Esophagus squamous epithelium (tissue), 5 donors: ENCODE data around the gene UNC13D. TPM values are rescaled to one million over a fixed set of nuclear protein-coding genes. Genes with fewer than 3 reads are reported as not detected.

Source experiments
- DNase-seq: peaks from one replicate; lab custom pipeline; 2025; lab: John Stamatoyannopoulos, UW
- H3K27ac ChIP-seq, 4 donors: fragments of 200-600 bp; sonication (generic); one replicate each; pipeline ENCODE4 v1.5.1; 2016 to 2019; ENCODE audit warnings: mild to moderate bottlenecking in 1 of 4
- H3K27me3 ChIP-seq, 4 donors: fragments of 200-600 bp; sonication (generic); 1 replicate in 3 of 4; 2 replicates in 1 of 4; pipeline versions ENCODE4 v1.5.1 to v1.6.0; 2017 to 2021; ENCODE audit warnings: antibody characterized with exemption in 1 of 4
- H3K36me3 ChIP-seq, 3 donors: fragments of 200-600 bp; sonication (generic); one replicate each; pipeline ENCODE4 v1.5.1; 2016 to 2019
- H3K4me1 ChIP-seq, 3 donors: fragments of 200-600 bp; sonication (generic); one replicate each; pipeline ENCODE4 v1.5.1; 2017 to 2019
- H3K4me3 ChIP-seq, 4 donors: fragments of 200-600 bp; sonication (generic); 1 replicate in 3 of 4; 2 replicates in 1 of 4; pipeline ENCODE4 v1.5.1; 2016 to 2019; ENCODE audit warnings: mild to moderate bottlenecking in 2 of 4, moderate library complexity in 1 of 4
- H3K9me3 ChIP-seq, 3 donors: fragments of 200-600 bp; sonication (generic); one replicate each; pipeline ENCODE4 v1.5.1; 2016 to 2019
- POLR2A ChIP-seq, 4 donors: fragments of 450-650 bp; IDR thresholded peaks; one replicate each; pipeline ENCODE4 v1.6.1; 2017; ENCODE audit warnings: antibody characterized with exemption in 4 of 4, mild to moderate bottlenecking in 4 of 4, moderate library complexity in 3 of 4
- WGBS, 2 donors: methylation state at CpG; one replicate each; pipeline ENCODE4 v1.1.5; 2018; 5-methylcytosine and 5-hydroxymethylcytosine counted together
- intact Hi-C: fragments of 100-400 bp; cut with DNase I; formaldehyde crosslinking; loops from one replicate; pipeline ENCODE4 v1.15.0; 2022
- total RNA-seq, 4 donors: library from RNA; depleted of rRNA; stranded (reverse); fragments of >200 nt; gene quantifications; one replicate each; pipeline ENCODE4 v1.1.0, GENCODE V29; 2016
- TF ChIP-seq, protein P1 (sequence below), 6 experiments: fragments of 450-650 bp in 4 of 6; fragments of 200-600 bp in 2 of 6; sonication (generic) in 2 of 6; IDR thresholded peaks; one replicate each; pipeline ENCODE4 v1.5.1; 2016 to 2019; ENCODE audit warnings: antibody characterized with exemption in 6 of 6, mild to moderate bottlenecking in 4 of 6, moderate library complexity in 4 of 6
- donor health status: DM: yes; HTN: yes; CAD: no.

The UNC13D gene
- total RNA-seq, 4 donors from 2014 or later, result 16.5 to 21.5 (median 16.9) TPM

DNA sequence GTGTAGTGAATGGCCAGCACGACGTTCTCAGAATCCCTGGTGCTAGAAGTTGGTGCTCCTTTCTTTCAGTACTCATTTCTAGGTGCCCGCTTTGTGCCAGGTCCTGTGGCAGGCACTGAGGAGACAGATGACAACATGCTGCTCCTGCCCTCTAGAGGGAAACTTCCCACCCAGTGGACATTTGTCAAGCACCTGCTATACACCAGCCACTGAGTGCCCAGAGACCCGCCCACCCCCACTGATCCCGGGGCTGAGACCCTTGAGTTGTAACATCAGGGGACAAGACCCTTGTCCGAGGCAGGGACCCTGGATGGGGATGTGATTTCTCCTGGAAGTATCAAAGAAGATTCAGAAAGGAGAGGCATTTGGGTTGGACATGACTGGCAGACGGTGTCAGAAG lies 25.1 kb downstream of the UNC13D start:
- no peak for DNase-seq

DNA sequence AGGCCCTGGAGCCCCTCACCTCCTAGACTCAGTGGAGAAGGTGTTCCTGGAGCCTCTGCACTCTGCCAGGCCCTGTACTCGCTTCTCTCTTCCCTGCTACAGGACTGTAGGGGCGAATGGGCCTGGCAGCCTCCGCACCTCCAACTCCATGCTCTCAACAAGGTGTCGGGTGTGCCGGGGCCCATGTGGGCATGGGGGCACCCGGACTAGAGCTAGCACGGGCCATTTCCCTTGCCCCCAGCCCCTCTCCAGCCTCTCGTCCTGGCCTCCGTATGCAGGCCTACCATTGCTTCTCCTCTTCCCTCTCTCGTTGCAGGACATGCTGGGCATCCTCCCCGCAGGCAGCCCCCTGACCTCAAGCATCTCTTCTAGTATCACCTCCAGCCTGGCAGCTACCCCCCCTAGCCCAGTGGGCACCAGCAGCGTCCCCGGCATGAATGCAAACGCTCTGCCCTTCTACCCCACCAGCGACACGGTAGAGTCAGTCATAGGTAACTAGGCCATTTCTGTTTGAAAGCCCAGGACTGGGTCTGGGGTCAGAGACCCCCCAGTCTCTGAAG lies 25.8 kb downstream of the UNC13D start:
- Histone ChIP-seq H3K27me3 (no peaks in the 10 kb centered on the region), H3K4me1 (peaks cover 0 to 38% (median 14%) of the 10 kb centered on the region in 3 donors), H3K4me3 (no peak overlapping the region), H3K9me3 (no peaks in the 10 kb centered on the region), H3K36me3 (peaks cover 50 to 98% (median 54%) of the 10 kb centered on the region in 3 donors), H3K27ac (no peak overlapping the region)
- TF ChIP-seq POLR2A (IDR thresholded peaks at IDR 0.05), result no peak
- TF ChIP-seq, protein P1, sequence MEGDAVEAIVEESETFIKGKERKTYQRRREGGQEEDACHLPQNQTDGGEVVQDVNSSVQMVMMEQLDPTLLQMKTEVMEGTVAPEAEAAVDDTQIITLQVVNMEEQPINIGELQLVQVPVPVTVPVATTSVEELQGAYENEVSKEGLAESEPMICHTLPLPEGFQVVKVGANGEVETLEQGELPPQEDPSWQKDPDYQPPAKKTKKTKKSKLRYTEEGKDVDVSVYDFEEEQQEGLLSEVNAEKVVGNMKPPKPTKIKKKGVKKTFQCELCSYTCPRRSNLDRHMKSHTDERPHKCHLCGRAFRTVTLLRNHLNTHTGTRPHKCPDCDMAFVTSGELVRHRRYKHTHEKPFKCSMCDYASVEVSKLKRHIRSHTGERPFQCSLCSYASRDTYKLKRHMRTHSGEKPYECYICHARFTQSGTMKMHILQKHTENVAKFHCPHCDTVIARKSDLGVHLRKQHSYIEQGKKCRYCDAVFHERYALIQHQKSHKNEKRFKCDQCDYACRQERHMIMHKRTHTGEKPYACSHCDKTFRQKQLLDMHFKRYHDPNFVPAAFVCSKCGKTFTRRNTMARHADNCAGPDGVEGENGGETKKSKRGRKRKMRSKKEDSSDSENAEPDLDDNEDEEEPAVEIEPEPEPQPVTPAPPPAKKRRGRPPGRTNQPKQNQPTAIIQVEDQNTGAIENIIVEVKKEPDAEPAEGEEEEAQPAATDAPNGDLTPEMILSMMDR (IDR thresholded peaks at IDR 0.05), result no peak
- intact Hi-C loops, result no loop called here
- DNase-seq, result no peak
- WGBS, 2 donors, result 92 to 96% methylated on average over 10 to 11 of the region's 16 CpGs

More for the DNA sequence above, 25.1 kb downstream of the UNC13D start:
- no peak overlapping the region for H3K4me3 ChIP-seq
- intact Hi-C loops, result no loop called here
- peaks cover 57 to 98% (median 60%) of the 10 kb centered on the region in 3 donors for H3K36me3 ChIP-seq
- no peaks in the 10 kb centered on the region for H3K27me3 ChIP-seq
- H3K9me3 ChIP-seq, result no peaks in the 10 kb centered on the region
- WGBS, 2 donors, result 78 to 87% methylated on average over 4 to 6 of the region's 7 CpGs
- H3K27ac ChIP-seq, result no peak overlapping the region
- TF ChIP-seq POLR2A (IDR thresholded peaks at IDR 0.05), result no peak
- TF ChIP-seq, protein P1 (IDR thresholded peaks at IDR 0.05), result peak in 1 of 6 experiments; percentile 19
- peaks cover 0 to 38% (median 13%) of the 10 kb centered on the region in 3 donors for H3K4me1 ChIP-seq

DNA sequence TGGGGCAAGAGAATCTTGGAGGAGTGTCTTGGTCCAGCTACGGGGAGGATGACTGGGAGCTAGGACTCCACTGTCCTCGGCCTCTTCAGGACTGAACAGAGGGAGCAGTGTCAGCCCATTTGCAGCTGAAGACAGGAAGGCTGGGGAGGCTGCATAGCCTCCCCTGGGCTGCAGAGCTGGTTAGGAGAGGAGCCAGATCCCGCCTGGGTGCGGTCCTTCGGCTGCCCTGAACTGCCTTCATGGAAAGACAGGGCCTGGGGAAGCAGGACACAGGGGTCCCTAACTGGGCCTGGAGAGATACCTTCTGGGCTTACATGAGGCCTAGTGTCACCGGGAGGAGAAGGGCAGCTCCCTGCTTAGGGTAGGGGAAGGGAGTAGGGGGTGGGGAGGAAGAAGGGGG lies 26.6 kb downstream of the UNC13D start:
- Histone ChIP-seq H3K36me3 (peaks cover 51 to 98% (median 51%) of the 10 kb centered on the region in 3 donors), H3K4me3 (no peak overlapping the region), H3K27ac (no peak overlapping the region), H3K9me3 (no peaks in the 10 kb centered on the region), H3K4me1 (peaks cover 5 to 39% (median 22%) of the 10 kb centered on the region in 3 donors), H3K27me3 (no peaks in the 10 kb centered on the region)
- intact Hi-C loops, result no loop called here
- TF ChIP-seq, protein P1 (IDR thresholded peaks at IDR 0.05), result no peak
- TF ChIP-seq POLR2A (IDR thresholded peaks at IDR 0.05), result no peak
- DNase-seq, result no peak
- 89 to 100% methylated on average over 1 to 3 of the region's 6 CpGs for WGBS, 2 donors

DNA sequence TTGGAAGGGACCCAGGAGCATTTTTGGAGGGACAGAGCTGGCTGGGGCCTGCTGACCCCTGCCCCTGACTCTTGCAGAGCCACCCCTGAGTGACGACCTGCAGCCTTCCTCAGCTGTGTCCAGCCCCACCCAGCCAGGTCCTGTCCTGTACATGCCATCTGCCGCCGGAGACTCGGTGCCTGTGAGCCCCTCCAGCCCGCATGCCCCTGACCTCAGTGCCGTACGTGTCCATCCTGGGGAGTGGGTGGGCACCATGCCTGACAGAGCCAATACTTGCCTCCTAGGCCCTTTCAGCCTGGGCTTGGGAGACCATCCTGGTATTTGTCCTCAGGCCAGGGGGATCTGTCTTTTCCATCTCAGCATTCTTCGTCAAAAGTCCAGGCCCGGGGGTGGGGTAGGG lies 27.5 kb downstream of the UNC13D start:
- no peaks in the 10 kb centered on the region for H3K9me3 ChIP-seq
- WGBS, 2 donors, result 97% methylated on average over 7 of the region's 9 CpGs; no CpG with 5 or more reads in 1 of the 2 donors
- TF ChIP-seq, protein P1 (IDR thresholded peaks at IDR 0.05), result no peak
- no peak for TF ChIP-seq POLR2A (IDR thresholded peaks at IDR 0.05)
- H3K27me3 ChIP-seq, result no peaks in the 10 kb centered on the region
- DNase-seq, result no peak
- peaks cover 13 to 40% (median 26%) of the 10 kb centered on the region in 3 donors for H3K4me1 ChIP-seq
- H3K4me3 ChIP-seq, result no peak overlapping the region
- peaks cover 51 to 100% (median 54%) of the 10 kb centered on the region in 3 donors for H3K36me3 ChIP-seq
- intact Hi-C loops, result no loop called here
- no peak overlapping the region for H3K27ac ChIP-seq

DNA sequence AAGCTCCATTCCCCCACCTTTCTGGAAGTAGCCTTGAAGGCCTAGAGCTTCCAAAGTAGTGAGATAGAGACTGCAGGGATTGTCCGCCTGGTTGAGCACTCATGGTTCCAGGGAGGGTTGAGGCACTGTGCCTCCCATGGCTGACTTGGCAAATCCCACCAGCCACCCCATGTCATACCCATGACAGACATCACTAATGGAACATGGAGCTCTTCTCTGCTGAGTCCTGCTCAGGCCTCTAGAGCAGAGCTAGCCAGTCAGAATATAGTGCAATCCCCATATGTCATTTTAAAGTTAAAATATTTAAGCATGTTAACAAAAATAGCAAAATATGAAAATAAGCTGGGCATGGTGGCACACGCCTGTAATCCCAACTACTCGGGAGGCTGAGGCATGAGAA lies 28.8 kb downstream of the UNC13D start:
- Histone ChIP-seq H3K4me3 (no peak overlapping the region), H3K9me3 (no peaks in the 10 kb centered on the region), H3K4me1 (peaks cover 13 to 53% (median 30%) of the 10 kb centered on the region in 3 donors), H3K36me3 (peaks cover 41 to 100% (median 51%) of the 10 kb centered on the region in 3 donors), H3K27me3 (no peaks in the 10 kb centered on the region), H3K27ac (peak overlapping the region; percentile 57 to 90 (median 68))
- TF ChIP-seq, protein P1 (IDR thresholded peaks at IDR 0.05), result no peak
- TF ChIP-seq POLR2A (IDR thresholded peaks at IDR 0.05), result no peak
- intact Hi-C loops, result no loop called here
- 77 to 78% methylated on average over 2 to 3 of the region's 3 CpGs for whole genome bisulfite sequencing, 2 donors
- no peak for DNase-seq
